Measurements from ENCODE around the gene RNU7-1. TPM values are rescaled to one million over a fixed set of nuclear protein-coding genes. Genes with fewer than 3 reads are reported as not detected.

The RNU7-1 gene
- total and polyA plus RNA-seq, 2 donors (not counting 1 experiment from before 2014, with no cell fraction given): not detected

DNA sequence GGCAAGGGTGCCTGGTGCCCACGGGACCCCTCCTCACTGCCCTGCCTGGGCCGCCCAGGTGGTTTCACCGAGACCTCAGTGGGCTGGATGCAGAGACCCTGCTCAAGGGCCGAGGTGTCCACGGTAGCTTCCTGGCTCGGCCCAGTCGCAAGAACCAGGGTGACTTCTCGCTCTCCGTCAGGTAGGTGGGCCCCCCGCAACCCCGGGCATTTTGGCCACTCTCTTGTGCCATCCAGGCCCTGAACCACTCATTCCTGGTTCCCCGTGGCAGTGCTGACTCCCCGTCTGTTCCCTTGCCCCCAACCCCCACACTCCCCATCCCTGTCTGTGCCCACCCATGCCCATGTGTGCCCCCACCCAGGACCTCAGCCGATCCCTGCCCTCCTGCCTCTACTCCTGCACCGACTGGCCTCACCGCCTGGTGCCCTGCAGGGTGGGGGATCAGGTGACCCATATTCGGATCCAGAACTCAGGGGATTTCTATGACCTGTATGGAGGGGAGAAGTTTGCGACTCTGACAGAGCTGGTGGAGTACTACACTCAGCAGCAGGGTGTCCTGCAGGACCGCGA, 8.0 kb downstream of the RNU7-1 start:
- no peaks in the 10 kb centered on the region for H3K4me1 ChIP-seq (ENCODE audit: control insufficient read depth, extremely low read depth, insufficient read depth, low read length)
- no peaks in the 10 kb centered on the region for H4K20me1 ChIP-seq (ENCODE audit: control insufficient read depth, extremely low read depth, insufficient read depth, low read length)
- DNase-seq (ENCODE audit: low read depth in 2 of 2): no peak
- H3K4me2 ChIP-seq (ENCODE audit: extremely low read depth, insufficient read depth, low read length): no peak overlapping the region
- H3K9me3 ChIP-seq (ENCODE audit: control insufficient read depth, insufficient read depth, low read depth, low read length): no peaks in the 10 kb centered on the region
- no peak overlapping the region for H3K9ac ChIP-seq (ENCODE audit: insufficient read depth, low read length)
- H2AFZ ChIP-seq (ENCODE audit: low read length): no peak overlapping the region
- no peak overlapping the region for H3K4me3 ChIP-seq (replicated peaks in 1 of 4; ENCODE audit: control extremely low read depth in 1 of 4, insufficient read depth in 1 of 4, low read depth in 3 of 4, low read length in 4 of 4)
- H3K27me3 ChIP-seq (ENCODE audit: control insufficient read depth, insufficient read depth, low read length): no peaks in the 10 kb centered on the region
- H3K79me2 ChIP-seq (ENCODE audit: control insufficient read depth, insufficient read depth, low read length): no peaks in the 10 kb centered on the region
- no peak overlapping the region for H3K27ac ChIP-seq (ENCODE audit: insufficient read depth, low read length)
- TF ChIP-seq EZH2 (IDR thresholded peaks at IDR 0.05; ENCODE audit: low read length, missing control alignments): no peak
- no peaks in the 10 kb centered on the region for H3K36me3 ChIP-seq (ENCODE audit: control insufficient read depth, insufficient read depth, low read length)

DNA sequence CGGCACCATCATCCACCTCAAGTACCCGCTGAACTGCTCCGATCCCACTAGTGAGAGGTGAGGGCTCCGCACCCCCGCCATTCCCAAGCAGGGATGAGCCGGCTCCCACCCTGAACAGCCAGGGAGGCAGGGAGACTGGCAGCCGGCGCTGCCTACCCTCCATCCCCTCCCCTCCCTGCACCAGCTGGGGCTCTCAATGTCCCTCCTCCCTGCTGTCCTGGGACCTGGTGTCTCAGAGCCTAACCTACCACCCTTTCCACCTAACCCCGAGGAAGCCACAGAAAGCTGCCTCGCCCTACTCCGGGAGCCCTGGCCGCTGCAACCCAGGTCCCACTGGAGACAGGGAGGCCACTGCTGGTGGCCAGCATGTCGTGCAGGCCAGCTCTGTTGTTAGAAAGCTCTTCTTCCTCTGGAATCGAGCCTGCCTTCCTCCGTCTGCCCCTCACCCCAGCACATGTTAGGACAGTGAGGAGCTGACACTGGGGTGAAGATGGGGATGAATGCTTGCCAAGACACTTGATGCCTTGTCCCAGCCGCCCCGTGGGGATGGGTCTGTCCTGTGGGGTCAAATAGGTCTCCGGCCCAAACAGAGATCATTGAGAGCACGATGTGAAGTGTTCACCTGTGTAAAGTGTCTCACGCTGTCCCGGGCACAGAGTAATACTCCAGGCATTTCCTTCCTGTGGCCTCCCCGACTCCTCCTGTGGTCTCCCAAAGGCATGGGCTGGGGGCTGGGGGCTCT, 8.7 kb downstream of the RNU7-1 start:
- Histone ChIP-seq H3K4me3 (replicated peaks in 1 of 4; ENCODE audit: control extremely low read depth in 1 of 4, insufficient read depth in 1 of 4, low read depth in 3 of 4, low read length in 4 of 4) (no peak overlapping the region), H3K4me2 (ENCODE audit: extremely low read depth, insufficient read depth, low read length) (no peak overlapping the region), H3K27ac (ENCODE audit: insufficient read depth, low read length) (no peak overlapping the region), H3K79me2 (ENCODE audit: control insufficient read depth, insufficient read depth, low read length) (no peaks in the 10 kb centered on the region), H3K9me3 (ENCODE audit: control insufficient read depth, insufficient read depth, low read depth, low read length) (no peaks in the 10 kb centered on the region), H3K4me1 (ENCODE audit: control insufficient read depth, extremely low read depth, insufficient read depth, low read length) (no peaks in the 10 kb centered on the region), H4K20me1 (ENCODE audit: control insufficient read depth, extremely low read depth, insufficient read depth, low read length) (no peaks in the 10 kb centered on the region), H3K27me3 (ENCODE audit: control insufficient read depth, insufficient read depth, low read length) (no peaks in the 10 kb centered on the region), H2AFZ (ENCODE audit: low read length) (no peak overlapping the region), H3K36me3 (ENCODE audit: control insufficient read depth, insufficient read depth, low read length) (no peaks in the 10 kb centered on the region), H3K9ac (ENCODE audit: insufficient read depth, low read length) (no peak overlapping the region)
- TF ChIP-seq EZH2 (IDR thresholded peaks at IDR 0.05; ENCODE audit: low read length, missing control alignments): no peak
- TF ChIP-seq, protein P1, sequence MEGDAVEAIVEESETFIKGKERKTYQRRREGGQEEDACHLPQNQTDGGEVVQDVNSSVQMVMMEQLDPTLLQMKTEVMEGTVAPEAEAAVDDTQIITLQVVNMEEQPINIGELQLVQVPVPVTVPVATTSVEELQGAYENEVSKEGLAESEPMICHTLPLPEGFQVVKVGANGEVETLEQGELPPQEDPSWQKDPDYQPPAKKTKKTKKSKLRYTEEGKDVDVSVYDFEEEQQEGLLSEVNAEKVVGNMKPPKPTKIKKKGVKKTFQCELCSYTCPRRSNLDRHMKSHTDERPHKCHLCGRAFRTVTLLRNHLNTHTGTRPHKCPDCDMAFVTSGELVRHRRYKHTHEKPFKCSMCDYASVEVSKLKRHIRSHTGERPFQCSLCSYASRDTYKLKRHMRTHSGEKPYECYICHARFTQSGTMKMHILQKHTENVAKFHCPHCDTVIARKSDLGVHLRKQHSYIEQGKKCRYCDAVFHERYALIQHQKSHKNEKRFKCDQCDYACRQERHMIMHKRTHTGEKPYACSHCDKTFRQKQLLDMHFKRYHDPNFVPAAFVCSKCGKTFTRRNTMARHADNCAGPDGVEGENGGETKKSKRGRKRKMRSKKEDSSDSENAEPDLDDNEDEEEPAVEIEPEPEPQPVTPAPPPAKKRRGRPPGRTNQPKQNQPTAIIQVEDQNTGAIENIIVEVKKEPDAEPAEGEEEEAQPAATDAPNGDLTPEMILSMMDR (conservative IDR thresholded peaks at IDR 0.05 in 1 of 2, IDR thresholded peaks at IDR 0.05 in 1 of 2; ENCODE audit: low read depth in 1 of 2, low read length in 2 of 2): no peak
- DNase-seq (ENCODE audit: low read depth in 2 of 2): no peak

DNA sequence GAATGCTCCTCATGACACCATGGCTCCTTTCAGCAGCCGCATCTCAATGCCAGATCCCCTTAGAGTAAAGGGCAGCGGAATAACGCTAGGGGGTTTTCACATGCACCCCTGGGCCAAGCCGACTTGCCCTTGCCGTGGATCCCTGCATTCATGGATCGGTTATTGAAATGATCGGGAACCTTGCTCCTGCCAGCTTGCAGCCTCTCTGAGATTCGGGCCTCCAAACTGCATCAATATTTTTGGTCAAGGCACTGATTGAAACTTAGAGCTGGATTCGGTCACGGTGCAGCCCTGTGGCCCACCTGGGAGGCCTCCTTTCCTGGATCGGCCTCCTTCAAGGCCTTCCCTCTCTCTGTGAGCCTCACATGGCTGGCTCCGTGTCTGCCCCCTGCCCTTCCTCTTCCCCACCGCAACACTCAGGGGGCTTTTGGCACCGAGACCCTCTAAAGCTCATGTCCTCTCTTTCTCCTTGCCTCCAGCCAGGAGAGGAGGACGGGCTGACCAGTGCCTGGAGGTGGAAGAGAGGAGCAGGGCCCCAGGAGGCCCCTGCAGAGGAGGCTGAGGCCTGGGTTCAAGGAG, 9.3 kb downstream of the RNU7-1 start:
- Histone ChIP-seq H3K27me3 (ENCODE audit: control insufficient read depth, insufficient read depth, low read length) (no peaks in the 10 kb centered on the region), H4K20me1 (ENCODE audit: control insufficient read depth, extremely low read depth, insufficient read depth, low read length) (no peaks in the 10 kb centered on the region), H3K9ac (ENCODE audit: insufficient read depth, low read length) (no peak overlapping the region), H2AFZ (ENCODE audit: low read length) (no peak overlapping the region), H3K9me3 (ENCODE audit: control insufficient read depth, insufficient read depth, low read depth, low read length) (no peaks in the 10 kb centered on the region), H3K4me2 (ENCODE audit: extremely low read depth, insufficient read depth, low read length) (no peak overlapping the region), H3K27ac (ENCODE audit: insufficient read depth, low read length) (no peak overlapping the region), H3K79me2 (ENCODE audit: control insufficient read depth, insufficient read depth, low read length) (no peaks in the 10 kb centered on the region), H3K4me1 (ENCODE audit: control insufficient read depth, extremely low read depth, insufficient read depth, low read length) (no peaks in the 10 kb centered on the region), H3K36me3 (ENCODE audit: control insufficient read depth, insufficient read depth, low read length) (no peaks in the 10 kb centered on the region), H3K4me3 (replicated peaks in 1 of 4; ENCODE audit: control extremely low read depth in 1 of 4, insufficient read depth in 1 of 4, low read depth in 3 of 4, low read length in 4 of 4) (no peak overlapping the region)
- DNase-seq (ENCODE audit: low read depth in 2 of 2): no peak
- no peak for TF ChIP-seq EZH2 (IDR thresholded peaks at IDR 0.05; ENCODE audit: low read length, missing control alignments)
- TF ChIP-seq, protein P1 (conservative IDR thresholded peaks at IDR 0.05 in 1 of 2, IDR thresholded peaks at IDR 0.05 in 1 of 2; ENCODE audit: low read depth in 1 of 2, low read length in 2 of 2): no peak
